HFFc6 (cell line): ENCODE results near the gene PTGER1. TPM values are rescaled to one million over a fixed set of nuclear protein-coding genes. Genes with fewer than 3 reads are reported as not detected.
A peak's percentile ranks its signal among the peaks of the same experiment; 100 is the strongest.

Experiments used
- DNase-seq: peaks from one replicate; pipeline ENCODE4 v3.0.0-alpha.2; 2018
- H3K27ac Mint-ChIP-seq: 2 replicates; pipeline ENCODE4 v1.8.0; 2020; ENCODE audit warnings: mild to moderate bottlenecking, mixed read lengths
- H3K27me3 Mint-ChIP-seq: 2 replicates; pipeline ENCODE4 v1.8.0; 2021; ENCODE audit warnings: mild to moderate bottlenecking, moderate library complexity, mixed read lengths; ENCODE audit not compliant: insufficient read depth
- H3K36me3 Mint-ChIP-seq: 2 replicates; pipeline ENCODE4 v1.8.0; 2021; ENCODE audit warnings: low read depth, mixed read lengths
- H3K4me1 Mint-ChIP-seq: 2 replicates; pipeline ENCODE4 v1.8.0; 2020; ENCODE audit warnings: low read depth, mixed read lengths
- H3K4me3 Mint-ChIP-seq: 2 replicates; pipeline ENCODE4 v1.8.0; 2020; ENCODE audit warnings: mild to moderate bottlenecking, moderate library complexity, mixed read lengths
- H3K9me3 Mint-ChIP-seq: 2 replicates; pipeline ENCODE4 v1.8.0; 2020; ENCODE audit warnings: mild to moderate bottlenecking, mixed read lengths
- CTCF ChIP-seq: fragments of 200-600 bp; sonication (generic); IDR thresholded peaks from 2 replicates; pipeline ENCODE4 v1.5.0; 2021; ENCODE audit warnings: antibody characterized with exemption, mild to moderate bottlenecking
- total RNA-seq, 6 experiments: library from RNA; stranded (reverse); fragmentation: NEBNext Ultra II Directional; extraction: Animal tissue kit (Norgen Biotek cat#: 25700); gene quantifications; 2 replicates in 1 of 6; 3 replicates in 5 of 6; pipeline ENCODE4 v1.2.3, GENCODE V29; 2021

The PTGER1 gene
- total RNA-seq, 6 experiments from 2014 or later = 0.41 to 4.1 (median 0.62) TPM

DNA sequence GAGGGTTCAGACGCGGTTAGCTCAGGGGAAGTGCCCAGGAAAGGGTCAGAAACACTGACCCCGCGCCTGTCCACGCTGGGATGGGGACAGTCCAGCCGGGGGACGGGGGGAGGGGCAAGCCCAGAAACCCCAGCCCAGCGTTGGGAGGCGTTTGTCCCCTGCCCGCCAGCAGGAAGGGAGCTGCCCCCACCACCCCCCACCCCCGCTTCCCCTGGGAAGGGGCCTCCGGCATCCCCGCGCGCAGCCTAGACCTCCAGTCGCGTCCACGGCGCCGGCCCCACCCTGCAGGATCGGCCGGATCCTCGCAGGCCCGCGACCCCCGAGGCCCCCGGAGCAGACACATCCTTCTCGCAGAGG is 20.5 kb upstream of the PTGER1 start:
- no peak for TF ChIP-seq CTCF
- Mint-ChIP-seq H3K27me3 (no peaks in the 10 kb centered on the region; the same call in 1 of the 2 replicates), H3K4me3 (peak overlapping the region; percentile 93), H3K9me3 (no peaks in the 10 kb centered on the region), H3K4me1 (peaks cover 35% of the 10 kb centered on the region), H3K36me3 (peaks cover 21% of the 10 kb centered on the region), H3K27ac (peak overlapping the region; percentile 64; the same call in 1 of the 2 replicates)
- DNase-seq = no peak

- H3K9me3 Mint-ChIP-seq = no peaks in the 10 kb centered on the region
- TF ChIP-seq CTCF = no peak; the same call in 1 of the 2 replicates
- no peaks in the 10 kb centered on the region; the same call in 1 of the 2 replicates for H3K27me3 Mint-ChIP-seq
- peak overlapping the region; percentile 93 for H3K4me3 Mint-ChIP-seq
- peaks cover 35% of the 10 kb centered on the region for H3K4me1 Mint-ChIP-seq
- no peak for DNase-seq
- peak overlapping the region; percentile 64 for H3K27ac Mint-ChIP-seq
- peaks cover 21% of the 10 kb centered on the region for H3K36me3 Mint-ChIP-seq
These were observed 19.9 kb upstream of the PTGER1 start for GRCh38 chr19:14494910-14495671.

DNA sequence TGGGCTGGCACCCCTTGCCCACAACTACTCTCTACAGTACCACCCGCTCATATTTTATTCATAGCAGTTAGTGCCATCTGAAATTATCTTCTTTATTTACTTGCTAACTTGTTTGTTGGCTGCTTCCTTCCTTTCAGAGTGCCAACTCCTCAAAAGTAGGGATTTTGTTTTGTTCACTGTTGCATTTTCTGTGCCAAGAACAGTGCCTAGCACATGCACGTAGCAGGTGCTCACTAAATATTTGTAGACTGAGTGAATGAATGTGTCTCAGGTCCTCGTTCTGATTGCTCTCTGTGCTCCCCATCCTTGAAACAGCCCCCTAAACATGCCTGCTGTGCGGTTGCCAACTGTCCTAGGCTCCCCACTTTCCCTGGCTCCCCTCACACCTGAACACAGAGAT is 19.3 kb upstream of the PTGER1 start:
- Mint-ChIP-seq H3K27me3 (no peaks in the 10 kb centered on the region; the same call in 1 of the 2 replicates), H3K4me1 (peaks cover 35% of the 10 kb centered on the region), H3K4me3 (peak overlapping the region; percentile 93), H3K9me3 (no peaks in the 10 kb centered on the region), H3K36me3 (peaks cover 25% of the 10 kb centered on the region), H3K27ac (peak overlapping the region; percentile 64)
- TF ChIP-seq CTCF = no peak
- no peak for DNase-seq

- Mint-ChIP-seq H3K4me3 (no peak overlapping the region), H3K27me3 (no peaks in the 10 kb centered on the region; the same call in 1 of the 2 replicates), H3K4me1 (peaks cover 36% of the 10 kb centered on the region), H3K27ac (peak overlapping the region; percentile 74), H3K9me3 (no peaks in the 10 kb centered on the region), H3K36me3 (peaks cover 31% of the 10 kb centered on the region)
- no peak for DNase-seq
- no peak for TF ChIP-seq CTCF
These were observed 17.7 kb upstream of the PTGER1 start for GRCh38 chr19:14492756-14493337.

DNA sequence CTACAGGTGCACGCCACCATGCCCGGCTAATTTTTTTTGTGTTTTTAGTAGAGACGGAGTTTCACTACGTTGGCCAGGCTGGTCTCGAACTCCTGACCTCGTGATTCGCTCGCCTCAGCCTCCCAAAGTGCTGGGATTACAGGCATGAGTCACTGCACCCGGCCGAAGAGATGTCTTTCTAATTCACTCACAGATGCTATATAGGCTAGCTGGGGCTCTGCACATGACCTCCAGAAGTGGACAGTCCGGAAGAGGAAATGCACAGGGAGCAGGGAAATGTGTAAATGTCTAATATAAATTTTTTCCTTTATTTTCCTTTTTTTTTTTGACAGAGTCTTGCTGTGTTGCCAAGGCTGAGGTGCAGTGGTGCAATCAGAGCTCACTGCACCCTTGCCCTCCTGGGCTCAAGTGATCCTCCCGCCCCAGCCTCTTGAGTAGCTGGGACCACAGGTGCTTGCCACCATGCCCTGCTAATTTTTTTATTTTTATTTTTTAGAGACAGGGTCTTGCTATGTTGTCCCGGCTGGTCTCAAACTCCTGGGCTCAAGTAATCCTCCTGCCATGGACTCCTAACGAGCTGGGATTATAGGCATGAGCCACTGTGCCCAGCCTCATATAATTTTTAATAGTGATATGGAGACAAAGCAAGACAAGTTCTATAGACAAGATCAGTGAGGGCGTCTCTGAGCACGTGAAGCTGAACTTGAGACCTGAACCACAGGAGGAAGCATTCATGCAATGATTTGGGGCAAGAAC is 12.4 kb upstream of the PTGER1 start:
- H3K4me3 Mint-ChIP-seq = no peak overlapping the region
- peak overlapping the region; percentile 72 for H3K27ac Mint-ChIP-seq
- H3K4me1 Mint-ChIP-seq = peaks cover 18% of the 10 kb centered on the region
- peaks cover 37% of the 10 kb centered on the region for H3K36me3 Mint-ChIP-seq
- H3K27me3 Mint-ChIP-seq = no peaks in the 10 kb centered on the region; the same call in 1 of the 2 replicates
- peak; percentile 41 for DNase-seq
- no peaks in the 10 kb centered on the region for H3K9me3 Mint-ChIP-seq
- no peak for TF ChIP-seq CTCF
